IMR-90 (cell line): ENCODE results near the gene DBN1. TPM values are rescaled to one million over a fixed set of nuclear protein-coding genes. Genes with fewer than 3 reads are reported as not detected.

Experiments
- ATAC-seq: fragments of 200-7000 bp; cut with Tn5 transposase; 2 replicates; pipeline ENCODE4 v1.9.1; 2020; ENCODE audit warnings: low read depth, mild to moderate bottlenecking, moderate library complexity
- BruUV-seq: library from RNA; stranded (reverse); fragments of 400-500 nt; replicated peaks from 2 replicates; lab custom pipeline; 2021; lab: Mats Ljungman, UMichigan
- CTCF ChIA-PET: fragments of 300-600 bp; formaldehyde crosslinking; extraction: SDS; loops from one replicate; lab custom pipeline; 2021; ENCODE audit warnings: antibody characterized with exemption; lab: Yijun Ruan, JAX
- POLR2A ChIA-PET: fragments of 300-600 bp; sonication (Branson Sonifier 250); formaldehyde crosslinking; loops from one replicate; lab custom pipeline; 2022; ENCODE audit warnings: antibody characterized with exemption; ENCODE audit not compliant: unreplicated experiment; lab: Charles Lee
- DNase-seq: peaks from one replicate; pipeline ENCODE4 v3.0.0; 2013
- H2AFZ ChIP-seq: replicated peaks from 2 replicates; pipeline ENCODE3; 2013; ENCODE audit warnings: low read length, mild to moderate bottlenecking; ENCODE audit not compliant: poor library complexity
- H2AK5ac ChIP-seq: 2 replicates; pipeline ENCODE4 v1.6.1; 2013; ENCODE audit warnings: low read depth, low read length, inconsistent platforms
- H2AK9ac ChIP-seq: replicated peaks from 2 replicates; pipeline ENCODE3; 2013; ENCODE audit warnings: mild to moderate bottlenecking, low read depth, low read length, moderate library complexity; ENCODE audit not compliant: poor library complexity
- H2BK120ac ChIP-seq: 2 replicates; pipeline ENCODE4 v1.6.1; 2013; ENCODE audit warnings: low read depth, low read length, inconsistent platforms
- H2BK15ac ChIP-seq: 3 replicates; pipeline ENCODE4 v1.6.1; 2013; ENCODE audit warnings: low read depth, low read length, inconsistent platforms
- H2BK20ac ChIP-seq: 2 replicates; pipeline ENCODE4 v1.6.1; 2013; ENCODE audit warnings: low read depth, mild to moderate bottlenecking, inconsistent platforms, low read length, moderate library complexity
- H2BK5ac ChIP-seq: 2 replicates; pipeline ENCODE4 v1.6.1; 2013; ENCODE audit warnings: mild to moderate bottlenecking, low read depth, low read length, inconsistent platforms; ENCODE audit not compliant: poor library complexity, severe bottlenecking
- H3K14ac ChIP-seq: replicated peaks from 2 replicates; pipeline ENCODE4 v1.6.1; 2013; ENCODE audit warnings: low read depth, low read length, inconsistent platforms
- H3K18ac ChIP-seq: 2 replicates; pipeline ENCODE4 v1.6.1; 2013; ENCODE audit warnings: low read depth, low read length, control low read depth
- H3K23ac ChIP-seq: 2 replicates; pipeline ENCODE4 v1.6.1; 2013; ENCODE audit warnings: low read depth, low read length, inconsistent platforms
- H3K27ac ChIP-seq: 2 replicates; pipeline ENCODE4 v1.5.1; 2013; ENCODE audit warnings: mild to moderate bottlenecking, control low read depth, low read length; ENCODE audit not compliant: insufficient read depth
- H3K27me3 ChIP-seq: 2 replicates; pipeline ENCODE4 v1.6.1; 2013; ENCODE audit warnings: low read length; ENCODE audit not compliant: control insufficient read depth, insufficient read depth
- H3K36me3 ChIP-seq: 2 replicates; pipeline ENCODE4 v1.6.1; 2013; ENCODE audit warnings: low read length, mixed read lengths; ENCODE audit not compliant: control insufficient read depth, insufficient read depth
- H3K4ac ChIP-seq: 2 replicates; pipeline ENCODE4 v1.6.1; 2013; ENCODE audit warnings: low read depth, low read length, inconsistent platforms
- H3K4me1 ChIP-seq: 2 replicates; pipeline ENCODE4 v1.6.1; 2013; ENCODE audit warnings: low read length, mixed read lengths; ENCODE audit not compliant: control insufficient read depth, insufficient read depth
- H3K4me2 ChIP-seq: 2 replicates; pipeline ENCODE4 v1.6.1; 2013; ENCODE audit warnings: low read depth, mild to moderate bottlenecking, control low read depth, low read length, moderate library complexity
- H3K4me3 ChIP-seq: 2 replicates; pipeline ENCODE4 v1.5.1; 2013; ENCODE audit warnings: low read depth, mild to moderate bottlenecking, control low read depth, low read length, moderate library complexity; ENCODE audit not compliant: insufficient read depth
- H3K56ac ChIP-seq: 2 replicates; pipeline ENCODE4 v1.6.1; 2013; ENCODE audit warnings: low read length, inconsistent platforms; ENCODE audit not compliant: insufficient read depth; ENCODE audit errors: extremely low read depth
- H3K79me1 ChIP-seq, 2 experiments: 2 replicates each; pipeline ENCODE4 v1.6.1; 2013; ENCODE audit warnings: low read length in 2 of 2, inconsistent platforms in 1 of 2, low read depth in 1 of 2
- H3K9ac ChIP-seq: 2 replicates; pipeline ENCODE4 v1.6.1; 2013; ENCODE audit warnings: low read depth, low read length, control low read depth
- H3K9me1 ChIP-seq: 2 replicates; pipeline ENCODE4 v1.6.1; 2013; ENCODE audit warnings: low read length, inconsistent platforms; ENCODE audit not compliant: insufficient read depth
- H3K9me3 ChIP-seq: 2 replicates; pipeline ENCODE4 v1.6.1; 2013; ENCODE audit warnings: low read length; ENCODE audit not compliant: control insufficient read depth, insufficient read depth
- H4K20me1 ChIP-seq: 2 replicates; pipeline ENCODE4 v1.6.1; 2013; ENCODE audit warnings: low read length, inconsistent platforms; ENCODE audit not compliant: insufficient read depth
- H4K5ac ChIP-seq: 2 replicates; pipeline ENCODE4 v1.6.1; 2013; ENCODE audit warnings: mild to moderate bottlenecking, low read depth, low read length, control low read depth
- H4K8ac ChIP-seq, 2 experiments: 2 replicates each; pipeline ENCODE4 v1.6.1; 2013; ENCODE audit warnings: low read depth in 2 of 2, low read length in 2 of 2, control low read depth in 1 of 2, inconsistent platforms in 1 of 2
- H4K91ac ChIP-seq: 2 replicates; pipeline ENCODE4 v1.6.1; 2013; ENCODE audit warnings: low read depth, low read length, inconsistent platforms; ENCODE audit not compliant: insufficient read depth
- BHLHE40 ChIP-seq: fragments of 150-350 bp; IDR thresholded peaks from 2 replicates; pipeline ENCODE4 v1.6.1; 2016; ENCODE audit warnings: mild to moderate bottlenecking, low read depth, low read length
- CEBPB ChIP-seq: IDR thresholded peaks from 2 replicates; pipeline ENCODE4 v1.6.1; 2012; ENCODE audit warnings: low read depth, low read length, improper control_type of control experiment
- CHD1 ChIP-seq: IDR thresholded peaks from 2 replicates; pipeline ENCODE4 v1.6.1; 2012; ENCODE audit warnings: low read depth, low read length, improper control_type of control experiment
- ELK1 ChIP-seq: fragments of 150-350 bp; IDR thresholded peaks from 2 replicates; pipeline ENCODE4 v1.6.1; 2016; ENCODE audit warnings: low read depth, mild to moderate bottlenecking, low read length, moderate library complexity, borderline replicate concordance
- FOS ChIP-seq: fragments of 150-350 bp; IDR thresholded peaks from 2 replicates; pipeline ENCODE4 v1.6.1; 2016; ENCODE audit warnings: low read depth, low read length
- MAFK ChIP-seq: IDR thresholded peaks from 2 replicates; pipeline ENCODE4 v1.6.1; 2012; ENCODE audit warnings: low read depth, low read length, improper control_type of control experiment
- MAZ ChIP-seq: IDR thresholded peaks from 2 replicates; pipeline ENCODE4 v1.6.1; 2012; ENCODE audit warnings: low read depth, mild to moderate bottlenecking, low read length, improper control_type of control experiment, moderate library complexity, borderline replicate concordance
- MXI1 ChIP-seq: IDR thresholded peaks from 2 replicates; pipeline ENCODE4 v1.6.1; 2012; ENCODE audit warnings: low read depth, mild to moderate bottlenecking, low read length, moderate library complexity, borderline replicate concordance
- NFE2L2 ChIP-seq: fragments of 150-350 bp; IDR thresholded peaks from 2 replicates; pipeline ENCODE4 v1.6.1; 2016; ENCODE audit warnings: low read depth, mild to moderate bottlenecking, low read length
- POLR2A ChIP-seq: IDR thresholded peaks from 2 replicates; pipeline ENCODE4 v1.6.1; 2012; ENCODE audit warnings: mild to moderate bottlenecking, low read depth, low read length
- RCOR1 ChIP-seq: IDR thresholded peaks from 2 replicates; pipeline ENCODE4 v1.6.1; 2012; ENCODE audit warnings: mild to moderate bottlenecking, low read length, improper control_type of control experiment; ENCODE audit not compliant: insufficient replicate concordance
- RFX5 ChIP-seq: IDR thresholded peaks from 2 replicates; pipeline ENCODE4 v1.8.0; 2012; ENCODE audit warnings: low read depth, mild to moderate bottlenecking, low read length, moderate library complexity
- SMC3 ChIP-seq: fragments of 150-350 bp; IDR thresholded peaks from 2 replicates; pipeline ENCODE4 v1.6.1; 2016; ENCODE audit warnings: low read depth, mild to moderate bottlenecking, antibody characterized with exemption, low read length, moderate library complexity
- USF2 ChIP-seq: fragments of 150-350 bp; IDR thresholded peaks from 2 replicates; pipeline ENCODE4 v1.6.1; 2017; ENCODE audit warnings: mild to moderate bottlenecking, antibody characterized with exemption, low read length, low read depth
- WGBS, 2 experiments: methylation state at CpG; one replicate each; pipeline versions ENCODE4 v1.1.5 to v1.1.7; 2013; ENCODE audit warnings: missing lambda C conversion rate in 2 of 2; ENCODE audit not compliant: insufficient read length in 1 of 2; ENCODE audit errors: extremely low coverage in 2 of 2; 5-methylcytosine and 5-hydroxymethylcytosine counted together
- dilution Hi-C: fragments of 300-500 bp; cut with HindIII; formaldehyde crosslinking; loops from one replicate; pipeline ENCODE4 v1.14.3; 2018; ENCODE audit warnings: low sequenced_read_pairs; ENCODE audit not compliant: unreplicated experiment
- in situ Hi-C: fragments of 300-500 bp; cut with MboI; formaldehyde crosslinking; loops from 3 replicates; pipeline ENCODE4 v1.14.3; 2019; ENCODE audit warnings: low sequenced_read_pairs, inconsistent platforms, mixed read lengths
- intact Hi-C: fragments of 100-400 bp; cut with micrococcal nuclease; formaldehyde crosslinking; loops from 2 replicates; pipeline ENCODE4 v1.10.0; 2022
- polyA plus RNA-seq, 3 experiments: library from polyadenylated mRNA; depleted of rRNA; stranded (reverse); fragments of >200 nt; gene quantifications; 2 replicates each; pipeline ENCODE4 v1.2.3, GENCODE V29; 2012; ENCODE audit warnings: low replicate concordance in 1 of 3
- total RNA-seq: library from RNA; depleted of rRNA; stranded (reverse); fragments of >200 nt; gene quantifications from 2 replicates; pipeline ENCODE4 v1.2.3, GENCODE V29; 2012

Gene DBN1
- total and polyA plus RNA-seq, 2 of the 4 experiments (the other 2 are of a cell fraction): 122 to 187 TPM

- H3K27ac ChIP-seq: no peak overlapping the region; the same call in 1 of the 2 replicates
- TF ChIP-seq MAFK (no peak), ELK1 (no peak), RCOR1 (peak; percentile 36), SMC3 (peak; percentile 96), POLR2A (0 out of 2 replicates have a peak, but pooled peaks have one; percentile 24), CHD1 (0 out of 2 replicates have a peak, but pooled peaks have one; percentile 45), FOS (peak; percentile 76), RFX5 (no peak), CEBPB (no peak; the same call in 1 of the 2 replicates), NFE2L2 (no peak), MXI1 (peak; percentile 49; the same call in 1 of the 2 replicates), BHLHE40 (peak; percentile 35; the same call in 1 of the 2 replicates), USF2 (no peak), MAZ (peak; percentile 95)
Observed at GRCh38 chr5:177454397-177455035, 18.9 kb downstream of the DBN1 start.

More at GRCh38 chr5:177454397-177455035, 18.9 kb downstream of the DBN1 start:
- H3K18ac ChIP-seq: no peak overlapping the region
- 1% methylated on average over 53 of the region's 84 CpGs; no CpG with 5 or more reads in 1 of the 2 experiments for WGBS, 2 experiments
- H3K4ac ChIP-seq: no peak overlapping the region
- H2BK120ac ChIP-seq: no peak overlapping the region
- no peak overlapping the region for H3K23ac ChIP-seq
- H3K79me1 ChIP-seq: peaks cover 0 to 7% of the 10 kb centered on the region in 2 experiments; a peak in 1 of 4 replicates
- H3K9me1 ChIP-seq: no peaks in the 10 kb centered on the region
- H4K8ac ChIP-seq: peak overlapping the region in 1 of 2 experiments; percentile 4; a peak in 1 of 4 replicates
- no peak overlapping the region for H2BK5ac ChIP-seq
- in situ Hi-C loops: no loop called here
- dilution Hi-C loops: no loop called here
- peak overlapping the region; percentile 25 for H2AK9ac ChIP-seq
- POLR2A ChIA-PET: interaction anchor here (0.5 to 1.2 kb wide), 2 partner anchors 42 to 65 kb away, joined by 3 read pairs; no protein-coding TSS in a partner anchor
- H2BK20ac ChIP-seq: no peak overlapping the region
- H2AK5ac ChIP-seq: no peak overlapping the region
- no TSS peak for BruUV-seq
- H3K4me1 ChIP-seq: peaks cover 8% of the 10 kb centered on the region
- H4K91ac ChIP-seq: no peak overlapping the region
- peak overlapping the region; percentile 82 for H3K4me2 ChIP-seq
- peak overlapping the region; percentile 82 for H2AFZ ChIP-seq
- ATAC-seq: peak; percentile 58
- DNase-seq: peak; percentile 80
- no peak overlapping the region for H3K14ac ChIP-seq
- no peaks in the 10 kb centered on the region for H3K27me3 ChIP-seq
- H3K36me3 ChIP-seq: peaks cover 29% of the 10 kb centered on the region
- H3K9me3 ChIP-seq: no peaks in the 10 kb centered on the region
- H4K5ac ChIP-seq: no peak overlapping the region
- no peak overlapping the region for H3K56ac ChIP-seq
- H2BK15ac ChIP-seq: no peak overlapping the region
- peak overlapping the region; percentile 38 for H3K4me3 ChIP-seq
- H3K9ac ChIP-seq: 0 out of 2 replicates have a peak overlapping the region, but pooled peaks have one; percentile 2
- H4K20me1 ChIP-seq: peaks cover 52% of the 10 kb centered on the region
- intact Hi-C loops: loop anchor here (1.0 kb wide), 5 partner anchors 46 to 340 kb away; no protein-coding TSS in a partner anchor
- CTCF ChIA-PET: interaction anchor here (0.7 to 5.2 kb wide), 6 partner anchors 10 to 103 kb away, joined by 3 to 44 read pairs (median 4); partner anchors contain the start of gene LMAN2
